Regular cardiac myocyte (primary cell): ENCODE measurements around the gene KRTAP1-1. TPM values are rescaled to one million over a fixed set of nuclear protein-coding genes. Genes with fewer than 3 reads are reported as not detected.

ENCODE experiments used
- total RNA-seq: library from RNA; depleted of rRNA; stranded (reverse); fragments of >200 nt; gene quantifications from 2 replicates; pipeline ENCODE4 v1.2.3, GENCODE V29; 2014

KRTAP1-1 gene, protein sequence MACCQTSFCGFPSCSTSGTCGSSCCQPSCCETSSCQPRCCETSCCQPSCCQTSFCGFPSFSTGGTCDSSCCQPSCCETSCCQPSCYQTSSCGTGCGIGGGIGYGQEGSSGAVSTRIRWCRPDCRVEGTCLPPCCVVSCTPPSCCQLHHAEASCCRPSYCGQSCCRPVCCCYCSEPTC
- total RNA-seq = under 0.01 TPM in 1 of 2 replicates, not detected in the other

DNA sequence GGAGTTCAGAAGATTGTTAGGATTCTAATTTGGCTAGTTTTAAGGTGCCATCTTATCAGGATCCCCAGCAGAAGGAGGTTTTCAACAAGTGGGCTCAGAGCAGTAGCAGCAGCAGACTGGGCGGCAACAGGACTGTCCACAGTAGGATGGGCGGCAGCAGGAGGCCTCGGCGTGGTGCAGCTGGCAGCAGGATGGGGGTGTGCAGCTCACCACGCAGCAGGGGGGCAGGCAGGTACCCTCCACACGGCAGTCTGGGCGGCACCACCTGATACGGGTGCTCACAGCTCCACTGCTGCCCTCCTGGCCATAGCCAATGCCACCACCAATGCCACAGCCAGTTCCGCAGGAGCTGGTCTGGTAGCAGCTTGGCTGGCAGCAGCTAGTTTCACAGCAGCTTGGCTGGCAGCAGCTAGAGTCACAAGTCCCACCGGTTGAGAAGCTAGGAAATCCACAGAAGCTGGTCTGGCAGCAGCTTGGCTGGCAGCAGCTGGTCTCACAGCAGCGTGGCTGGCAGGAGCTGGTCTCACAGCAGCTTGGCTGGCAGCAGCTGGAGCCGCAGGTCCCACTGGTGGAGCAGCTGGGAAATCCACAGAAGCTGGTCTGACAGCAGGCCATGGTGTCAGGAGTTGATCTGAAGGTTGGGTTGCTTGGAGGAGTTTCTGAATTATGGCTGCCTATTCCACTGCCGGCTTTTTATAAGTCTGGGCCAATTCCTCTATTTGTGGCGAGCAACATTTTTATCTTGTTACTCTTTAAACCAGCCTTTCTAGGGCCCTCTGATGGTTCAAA is at the start of gene KRTAP1-1:
TSS of gene KRTAP1-1 (minus strand) at position 668 of the 789 bp plus-strand sequence. CDS start at position 615, 53 bp downstream.

DNA sequence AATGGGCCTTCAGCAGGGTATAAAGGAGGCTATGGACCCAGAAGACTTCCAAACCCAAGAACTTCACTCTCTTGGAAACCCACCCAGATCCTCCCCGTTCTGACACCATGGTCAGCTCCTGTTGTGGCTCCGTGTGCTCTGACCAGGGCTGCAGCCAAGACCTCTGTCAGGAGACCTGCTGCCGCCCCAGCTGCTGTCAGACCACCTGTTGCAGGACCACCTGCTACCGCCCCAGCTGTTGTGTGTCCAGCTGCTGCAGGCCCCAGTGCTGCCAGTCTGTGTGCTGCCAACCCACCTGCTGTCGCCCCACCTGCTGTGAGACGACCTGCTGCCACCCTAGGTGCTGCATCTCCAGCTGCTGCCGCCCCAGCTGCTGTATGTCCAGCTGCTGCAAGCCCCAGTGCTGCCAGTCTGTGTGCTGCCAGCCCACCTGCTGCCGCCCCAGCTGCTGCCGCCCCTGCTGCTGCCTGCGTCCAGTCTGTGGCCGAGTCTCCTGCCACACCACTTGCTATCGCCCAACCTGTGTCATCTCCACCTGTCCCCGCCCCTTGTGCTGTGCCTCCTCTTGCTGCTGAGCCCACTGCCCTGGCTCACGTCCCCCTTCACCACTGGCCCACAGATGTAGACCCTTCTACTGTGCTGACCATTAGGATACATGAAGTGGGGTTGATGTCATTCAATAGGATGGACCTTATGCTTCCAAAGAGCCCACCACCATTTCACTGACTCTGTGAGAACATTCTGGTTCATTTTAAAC is 43.0 kb upstream of the KRTAP1-1 start, which contains the start of gene KRTAP4-7:
TSS of gene KRTAP4-7 (plus strand) at position 51 of the 757 bp plus-strand sequence. CDS start at position 108, 57 bp downstream.

DNA sequence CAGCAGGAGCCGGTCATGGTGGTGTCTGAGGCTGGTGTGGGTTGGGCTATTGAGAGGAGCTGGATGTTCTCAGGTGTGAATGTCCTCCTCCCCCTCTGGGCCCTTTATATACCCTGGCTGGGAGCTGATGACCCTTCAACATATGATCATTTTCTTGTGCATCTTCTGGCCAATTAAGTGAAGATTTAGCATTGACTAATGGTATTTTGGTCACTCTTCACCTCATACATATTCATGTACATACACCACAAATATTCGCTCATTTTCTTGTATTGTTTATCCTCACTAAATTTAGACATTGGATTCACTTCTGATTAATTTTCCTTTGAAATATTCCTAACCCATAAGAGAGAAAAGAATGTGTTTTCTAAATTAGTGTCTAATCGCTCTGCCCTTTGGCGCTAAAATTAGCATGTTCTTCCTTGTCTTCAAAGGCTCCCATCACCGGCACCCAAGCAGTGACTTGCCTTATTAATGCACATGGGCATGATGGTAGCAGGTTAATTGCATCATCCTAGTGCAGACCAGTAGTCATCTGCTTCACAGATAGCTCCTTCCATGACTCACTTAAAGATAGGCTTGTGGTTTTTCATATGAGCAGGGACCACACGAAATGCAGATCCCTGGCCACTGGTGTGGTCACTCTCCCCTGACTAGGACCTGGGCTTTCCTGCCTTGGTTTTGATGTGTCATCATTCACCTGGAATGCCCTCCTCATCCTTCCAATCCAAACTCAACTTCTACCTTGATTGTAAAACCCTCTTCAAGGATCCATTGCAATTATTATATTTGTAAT is 24.8 kb upstream of the KRTAP1-1 start, which contains the start of gene KRTAP2-4:
TSS of gene KRTAP2-4 (minus strand) at position 51 of the 796 bp plus-strand sequence. CDS start at position 17, 34 bp downstream.

DNA sequence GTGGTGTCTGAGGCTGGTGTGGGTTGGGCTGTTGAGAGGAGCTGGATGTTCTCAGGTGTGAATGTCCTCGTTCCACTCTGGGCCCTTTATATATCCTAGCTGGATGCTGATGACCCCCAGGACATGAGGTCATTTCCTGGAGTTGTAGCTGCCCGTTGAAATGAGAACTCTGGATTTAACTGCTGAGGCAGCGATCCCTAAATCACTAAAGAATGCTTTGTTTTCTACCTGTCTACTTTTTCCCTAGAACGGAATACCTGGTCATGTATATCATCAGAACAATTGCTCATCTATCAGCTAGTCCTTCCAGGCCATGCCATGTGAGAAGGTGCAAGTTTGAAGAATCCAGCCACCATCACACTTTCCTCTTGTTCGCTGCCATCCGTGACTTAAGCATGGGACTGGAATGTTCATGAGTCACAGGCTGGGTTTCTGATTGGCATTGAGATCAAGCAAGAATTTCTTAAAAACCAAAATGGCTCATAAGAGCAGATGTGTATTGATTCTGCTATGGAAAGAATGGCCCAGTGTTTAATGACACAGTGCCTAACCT is 18.9 kb upstream of the KRTAP1-1 start, which contains the start of gene KRTAP2-3:
TSS of gene KRTAP2-3 (minus strand) at position 63 of the 553 bp plus-strand sequence. CDS start 64 bp downstream, outside the sequence.

DNA sequence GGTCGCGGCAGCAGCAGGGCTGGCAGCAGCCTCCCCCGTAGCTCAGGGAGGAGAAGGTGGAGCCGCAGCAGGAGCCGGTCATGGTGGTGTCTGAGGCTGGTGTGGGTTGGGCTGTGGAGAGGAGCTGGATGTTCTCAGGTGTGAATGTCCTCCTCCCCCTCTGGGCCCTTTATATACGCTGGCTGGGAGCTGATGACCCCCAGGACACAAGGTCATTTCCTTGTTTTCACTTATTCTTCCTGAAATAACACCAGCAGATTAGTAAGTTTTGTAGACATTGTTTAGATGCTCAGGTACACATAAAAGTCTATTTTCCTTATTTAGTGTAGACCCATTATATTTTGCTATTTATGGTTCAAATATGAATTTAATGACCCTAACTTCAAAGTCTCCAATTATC is 13.9 kb upstream of the KRTAP1-1 start, which contains the start of gene KRTAP2-2:
TSS of gene KRTAP2-2 (minus strand) at position 101 of the 400 bp plus-strand sequence. CDS start at position 82, 19 bp downstream.

DNA sequence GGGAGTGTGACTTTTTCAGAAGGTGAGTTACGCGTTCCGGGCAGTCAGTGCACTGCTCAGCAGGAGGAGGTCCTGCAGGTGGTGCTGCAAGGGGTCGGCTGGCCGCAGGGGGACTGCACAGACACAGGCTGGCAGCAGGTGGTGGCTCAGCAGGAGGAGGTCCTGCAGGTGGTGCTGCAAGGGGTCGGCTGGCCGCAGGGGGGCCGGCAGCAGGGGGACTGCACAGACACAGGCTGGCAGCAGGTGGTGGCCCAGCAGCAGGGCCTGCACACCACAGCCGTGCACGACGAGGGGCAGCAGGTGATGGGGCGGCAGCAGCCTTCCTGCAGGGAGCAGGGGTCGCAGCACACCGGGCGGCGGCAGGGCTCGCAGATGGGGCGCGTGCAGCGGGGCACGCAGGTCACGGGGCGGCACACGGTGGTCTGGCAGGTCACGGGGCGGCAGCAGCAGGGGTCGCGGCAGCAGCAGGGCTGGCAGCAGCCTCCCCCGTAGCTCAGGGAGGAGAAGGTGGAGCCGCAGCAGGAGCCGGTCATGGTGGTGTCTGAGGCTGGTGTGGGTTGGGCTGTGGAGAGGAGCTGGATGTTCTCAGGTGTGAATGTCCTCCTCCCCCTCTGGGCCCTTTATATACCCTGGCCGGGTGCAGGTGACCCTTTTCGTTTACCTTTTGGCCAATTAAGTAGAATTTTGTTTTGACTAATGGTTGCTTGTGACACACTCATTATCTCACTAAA is 5.7 kb upstream of the KRTAP1-1 start, which contains the start of gene KRTAP2-1:
TSS of gene KRTAP2-1 (minus strand) at position 582 of the 731 bp plus-strand sequence. CDS start at position 533, 49 bp downstream.

DNA sequence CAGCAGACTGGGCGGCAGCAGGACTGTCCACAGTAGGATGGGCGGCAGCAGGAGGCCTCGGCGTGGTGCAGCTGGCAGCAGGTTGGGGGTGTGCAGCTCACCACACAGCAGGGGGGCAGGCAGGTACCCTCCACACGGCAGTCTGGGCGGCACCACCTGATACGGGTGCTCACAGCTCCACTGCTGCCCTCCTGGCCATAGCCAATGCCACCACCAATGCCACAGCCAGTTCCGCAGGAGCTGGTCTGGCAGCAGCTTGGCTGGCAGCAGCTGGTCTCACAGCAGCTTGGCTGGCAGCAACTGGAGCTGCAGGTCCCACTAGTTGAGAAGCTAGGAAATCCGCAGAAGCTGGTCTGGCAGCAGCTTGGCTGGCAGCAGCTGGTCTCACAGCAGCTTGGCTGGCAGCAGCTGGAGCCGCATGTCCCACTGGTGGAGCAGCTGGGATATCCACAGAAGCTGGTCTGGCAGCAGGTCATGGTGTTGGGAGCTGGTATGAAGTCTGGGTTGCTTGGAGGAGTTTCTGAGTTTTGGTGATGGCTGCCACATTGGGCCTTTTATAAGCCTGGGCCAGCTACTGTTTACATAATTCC is 6.8 kb downstream of the KRTAP1-1 start, which contains the start of gene KRTAP1-3:
TSS of gene KRTAP1-3 (minus strand) at position 529 of the 590 bp plus-strand sequence. CDS start at position 476, 53 bp downstream.

DNA sequence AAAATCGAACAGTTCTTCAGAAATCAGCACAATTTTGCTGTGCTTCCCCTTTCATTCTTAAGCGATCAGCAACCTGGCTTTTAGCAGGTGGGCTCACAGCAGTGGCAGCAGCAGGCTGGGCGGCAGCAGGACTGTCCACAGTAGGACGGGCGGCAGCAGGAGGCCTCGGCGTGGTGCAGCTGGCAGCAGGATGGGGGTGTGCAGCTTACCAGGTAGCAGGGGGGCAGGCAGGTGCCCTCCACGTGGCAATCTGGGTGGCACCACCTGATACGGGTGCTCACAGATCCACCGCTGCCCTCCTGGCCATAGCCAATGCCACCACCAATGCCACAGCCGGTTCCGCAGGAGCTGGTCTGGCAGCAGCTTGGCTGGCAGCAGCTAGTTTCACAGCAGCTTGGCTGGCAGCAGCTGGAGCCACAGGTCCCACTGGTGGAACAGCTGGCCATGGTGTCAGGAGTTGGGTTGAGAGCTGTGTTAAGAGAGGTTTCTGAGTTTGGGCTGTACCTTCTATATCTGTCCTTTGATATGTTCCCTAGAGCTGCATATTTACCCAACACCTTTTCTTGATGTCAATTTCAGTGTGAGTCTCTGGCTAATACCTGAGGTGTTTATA is 11.5 kb downstream of the KRTAP1-1 start, which contains the start of gene KRTAP1-4:
TSS of gene KRTAP1-4 (minus strand) at position 563 of the 613 bp plus-strand sequence. CDS start at position 446, 117 bp downstream.

DNA sequence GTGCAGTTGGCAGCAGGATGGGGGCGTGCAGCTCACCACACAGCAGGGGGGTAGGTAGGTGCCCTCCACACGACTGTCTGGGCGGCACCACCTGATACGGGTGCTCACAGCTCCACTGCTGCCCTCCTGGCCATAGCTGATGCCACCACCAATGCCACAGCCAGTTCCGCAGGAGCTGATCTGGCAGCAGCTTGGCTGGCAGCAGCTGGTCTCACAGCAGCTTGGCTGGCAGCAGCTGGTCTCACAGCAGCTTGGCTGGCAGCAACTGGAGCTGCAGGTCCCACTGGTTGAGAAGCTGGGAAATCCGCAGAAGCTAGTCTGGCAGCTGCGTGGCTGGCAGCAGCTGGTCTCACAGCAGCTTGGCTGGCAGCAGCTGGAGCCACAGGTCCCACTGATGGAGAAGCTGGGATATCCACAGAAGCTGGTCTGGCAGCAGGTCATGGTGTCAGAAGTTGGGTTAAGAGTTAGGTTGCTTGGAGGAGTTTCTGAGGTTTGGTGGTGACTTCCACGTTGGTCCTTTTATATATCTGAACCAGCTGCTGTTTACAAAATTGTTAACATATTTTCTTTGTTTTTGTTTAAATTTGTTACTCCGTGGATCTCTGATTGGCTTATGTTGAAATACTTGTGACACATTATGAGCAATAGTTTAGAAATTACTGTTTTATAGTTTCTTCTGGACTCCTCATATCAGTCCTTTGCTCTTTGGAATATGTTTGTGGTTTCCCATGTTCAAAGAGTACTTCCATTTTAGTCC is 14.4 kb downstream of the KRTAP1-1 start, which contains the start of gene KRTAP1-5:
TSS of gene KRTAP1-5 (minus strand) at position 494 of the 757 bp plus-strand sequence. CDS start at position 441, 53 bp downstream.

DNA sequence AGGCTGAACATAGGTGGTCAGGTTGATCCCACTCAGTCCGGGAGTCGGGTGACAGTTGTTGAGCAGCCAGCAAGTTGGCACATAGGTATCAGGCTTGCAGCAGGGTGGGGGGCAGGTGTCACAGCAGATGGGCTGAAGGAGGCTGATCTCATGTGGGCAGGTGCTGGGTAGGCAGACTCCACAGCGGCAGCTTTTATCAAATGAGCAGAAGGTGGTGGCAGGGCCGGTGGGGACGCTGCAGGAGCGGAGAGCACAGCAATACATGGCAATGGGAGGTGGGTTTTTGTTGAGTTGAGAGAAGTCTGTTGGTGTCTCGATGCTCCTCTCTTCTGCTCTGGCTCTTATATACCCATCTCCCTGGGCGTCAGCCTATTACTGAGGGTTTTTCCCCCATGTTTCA is 32.4 kb downstream of the KRTAP1-1 start, which contains the start of gene KRTAP3-1:
TSS of gene KRTAP3-1 (minus strand) at position 318 of the 400 bp plus-strand sequence. CDS start at position 264, 54 bp downstream.

DNA sequence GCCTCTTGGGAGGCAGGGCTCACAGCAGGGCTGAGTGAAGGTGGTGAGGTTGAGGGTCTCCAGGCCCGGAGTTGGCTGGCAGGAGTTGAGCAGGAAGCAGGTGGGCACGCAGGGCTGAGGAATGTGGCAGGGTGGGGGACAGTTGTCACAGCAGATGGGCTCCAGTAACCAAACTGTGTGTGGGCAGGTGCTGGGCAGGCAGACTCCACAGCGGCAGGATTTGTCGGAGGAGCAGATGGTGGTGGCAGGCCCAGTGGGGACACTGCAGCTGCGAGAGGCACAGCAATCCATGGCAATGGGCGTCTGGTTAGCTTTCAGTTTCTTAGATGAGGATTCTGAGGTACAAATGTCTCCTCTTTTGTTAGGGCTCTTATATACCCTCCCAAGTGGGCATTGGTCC is 41.7 kb downstream of the KRTAP1-1 start, which contains the start of gene KRTAP3-2:
TSS of gene KRTAP3-2 (minus strand) at position 344 of the 400 bp plus-strand sequence. CDS start at position 291, 53 bp downstream.

DNA sequence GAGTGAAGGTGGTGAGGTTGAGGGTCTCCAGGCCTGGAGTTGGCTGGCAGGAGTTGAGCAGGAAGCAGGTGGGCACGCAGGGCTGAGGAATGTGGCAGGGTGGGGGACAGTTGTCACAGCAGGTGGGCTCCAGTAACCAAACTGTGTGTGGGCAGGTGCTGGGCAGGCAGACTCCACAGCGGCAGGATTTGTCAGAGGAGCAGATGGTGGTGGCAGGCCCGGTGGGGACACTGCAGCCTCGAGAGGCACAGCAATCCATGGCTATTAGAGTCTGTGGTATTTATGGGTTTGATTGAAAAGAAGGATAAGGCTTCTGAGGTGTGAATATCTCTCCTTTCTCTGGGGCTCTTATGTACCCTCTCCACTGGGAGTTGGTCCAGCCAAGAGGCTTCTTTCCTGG is 47.4 kb downstream of the KRTAP1-1 start, which contains the start of gene KRTAP3-3:
TSS of gene KRTAP3-3 (minus strand) at position 326 of the 400 bp plus-strand sequence. CDS start at position 259, 67 bp downstream.

Other genes with a start within 250 kb of the KRTAP1-1 start
- gene KRT28, start 241.5 kb downstream of the KRTAP1-1 start, total RNA-seq = not detected in 2 replicates
- gene KRT10, start 218.8 kb downstream of the KRTAP1-1 start, total RNA-seq = 3.9 and 8.8 TPM in 2 replicates
- gene KRT12, start 174.2 kb downstream of the KRTAP1-1 start, total RNA-seq = not detected in 2 replicates
- not detected in 2 replicates for gene KRT20, start 156.2 kb downstream of the KRTAP1-1 start, total RNA-seq
- under 0.01 TPM in 1 of 2 replicates, not detected in the other for gene KRT23, start 103.8 kb downstream of the KRTAP1-1 start, total RNA-seq
- 0.28 TPM in 1 of 2 replicates, not detected in the other for gene KRT39, start 74.5 kb downstream of the KRTAP1-1 start, total RNA-seq
- not detected in 2 replicates for gene KRT40, start 57.1 kb downstream of the KRTAP1-1 start, total RNA-seq
- not detected in 2 replicates for gene KRTAP3-3, start 47.3 kb downstream of the KRTAP1-1 start, total RNA-seq
- gene KRTAP3-2, start 41.5 kb downstream of the KRTAP1-1 start, total RNA-seq = not detected in 2 replicates
- not detected in 2 replicates for gene KRTAP3-1, start 32.3 kb downstream of the KRTAP1-1 start, total RNA-seq
- 1.9 and 5.1 TPM in 2 replicates for gene KRTAP1-5, start 14.2 kb downstream of the KRTAP1-1 start, total RNA-seq
- gene KRTAP1-4, start 11.3 kb downstream of the KRTAP1-1 start, total RNA-seq = not detected in 2 replicates
- not detected in 2 replicates for gene KRTAP1-3, start 6.6 kb downstream of the KRTAP1-1 start, total RNA-seq
- not detected in 2 replicates for gene KRTAP2-1, start 5.9 kb upstream of the KRTAP1-1 start, total RNA-seq
- gene KRTAP2-2, start 13.8 kb upstream of the KRTAP1-1 start, total RNA-seq = not detected in 2 replicates
- under 0.01 and 0.77 TPM in 2 replicates for gene KRTAP2-3, start 18.7 kb upstream of the KRTAP1-1 start, total RNA-seq
- 0.28 TPM in 1 of 2 replicates, not detected in the other for gene KRTAP2-4, start 24.4 kb upstream of the KRTAP1-1 start, total RNA-seq
- gene KRTAP4-7, start 42.7 kb upstream of the KRTAP1-1 start, total RNA-seq = not detected in 2 replicates
- gene KRTAP4-8, start 56.7 kb upstream of the KRTAP1-1 start, total RNA-seq = not detected in 2 replicates
- not detected in 2 replicates for gene KRTAP4-16, start 60.8 kb upstream of the KRTAP1-1 start, total RNA-seq
- not detected in 2 replicates for gene KRTAP4-9, start 63.9 kb upstream of the KRTAP1-1 start, total RNA-seq
- gene KRTAP4-11, start 76.9 kb upstream of the KRTAP1-1 start, total RNA-seq = not detected in 2 replicates
- gene KRTAP4-12, start 82.7 kb upstream of the KRTAP1-1 start, total RNA-seq = not detected in 2 replicates
- gene KRTAP4-6, start 99.1 kb upstream of the KRTAP1-1 start, total RNA-seq = not detected in 2 replicates
- not detected in 2 replicates for gene KRTAP4-5, start 108.4 kb upstream of the KRTAP1-1 start, total RNA-seq
- not detected in 2 replicates for gene KRTAP4-4, start 119.3 kb upstream of the KRTAP1-1 start, total RNA-seq
- gene KRTAP4-3, start 126.8 kb upstream of the KRTAP1-1 start, total RNA-seq = not detected in 2 replicates
- not detected in 2 replicates for gene KRTAP4-2, start 136.8 kb upstream of the KRTAP1-1 start, total RNA-seq
- not detected in 2 replicates for gene KRTAP4-1, start 143.5 kb upstream of the KRTAP1-1 start, total RNA-seq
- gene KRTAP9-1, start 148.4 kb upstream of the KRTAP1-1 start, total RNA-seq = not detected in 2 replicates
- gene KRTAP9-2, start 185.2 kb upstream of the KRTAP1-1 start, total RNA-seq = not detected in 2 replicates
- gene KRTAP9-3, start 191.0 kb upstream of the KRTAP1-1 start, total RNA-seq = not detected in 2 replicates
- not detected in 2 replicates for gene KRTAP9-8, start 196.5 kb upstream of the KRTAP1-1 start, total RNA-seq
- gene KRTAP9-4, start 208.2 kb upstream of the KRTAP1-1 start, total RNA-seq = not detected in 2 replicates
- not detected in 2 replicates for gene KRTAP9-9, start 213.9 kb upstream of the KRTAP1-1 start, total RNA-seq
- not detected in 2 replicates for gene KRTAP9-6, start 223.9 kb upstream of the KRTAP1-1 start, total RNA-seq
- gene KRTAP9-7, start 234.2 kb upstream of the KRTAP1-1 start, total RNA-seq = not detected in 2 replicates